ENCODE data around the gene DNAJC12. TPM values are rescaled to one million over a fixed set of nuclear protein-coding genes. Genes with fewer than 3 reads are reported as not detected.

Gene DNAJC12
- total RNA-seq, 1 experiment from 2014 or later = 2.2 TPM

DNA sequence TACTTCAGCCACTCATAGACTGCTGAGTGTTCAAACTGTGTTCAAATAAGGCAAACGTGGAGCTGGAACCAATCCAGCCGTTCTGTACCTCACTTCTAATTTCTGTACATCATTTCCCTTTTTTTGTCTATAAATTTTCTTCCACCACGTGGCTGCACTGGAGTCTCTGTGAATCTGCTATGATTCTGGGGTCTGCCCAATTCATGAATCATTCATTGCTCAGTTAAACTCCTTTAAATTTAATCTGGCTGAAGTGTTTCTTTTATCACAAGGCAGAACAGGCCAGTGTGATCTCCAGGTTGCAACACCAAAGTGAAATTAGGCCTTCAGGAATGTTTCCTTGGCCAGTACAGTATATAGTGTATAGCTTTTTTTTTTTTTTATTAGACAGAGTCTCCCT, 53.5 kb downstream of the DNAJC12 start:
- DNase-seq = no peak
- Mint-ChIP-seq H3K27me3 (ENCODE audit: insufficient read depth, unreplicated experiment) (no peaks in the 10 kb centered on the region), H3K27ac (ENCODE audit: unreplicated experiment) (no peak overlapping the region), H3K36me3 (ENCODE audit: insufficient read depth, unreplicated experiment) (no peaks in the 10 kb centered on the region), H3K4me3 (ENCODE audit: unreplicated experiment) (no peak overlapping the region), H3K4me1 (ENCODE audit: low read depth, unreplicated experiment) (peaks cover 6% of the 10 kb centered on the region), H3K9me3 (ENCODE audit: unreplicated experiment) (no peaks in the 10 kb centered on the region)
- H3K27me3 ChIP-seq (replicated peaks; ENCODE audit: control insufficient read depth, insufficient read depth, low read length) = no peaks in the 10 kb centered on the region
- no TSS peak for BruUV-seq (replicated peaks)
- H3K4me3 ChIP-seq (ENCODE audit: low read depth, low read length) = no peak overlapping the region
- intact Hi-C loops (cut with micrococcal nuclease; ENCODE audit: unreplicated experiment) = loop anchor here (10.0 kb wide), 1 partner anchor 520 kb away; no protein-coding TSS in a partner anchor
- ChIA-PET CTCF (interaction anchor here (1.1 kb wide), 1 partner anchor 88 kb away, joined by 5 read pairs; no protein-coding TSS in a partner anchor), POLR2A (no interaction called here)
- H3K4me1 ChIP-seq = no peaks in the 10 kb centered on the region
- TF ChIP-seq, protein P1, sequence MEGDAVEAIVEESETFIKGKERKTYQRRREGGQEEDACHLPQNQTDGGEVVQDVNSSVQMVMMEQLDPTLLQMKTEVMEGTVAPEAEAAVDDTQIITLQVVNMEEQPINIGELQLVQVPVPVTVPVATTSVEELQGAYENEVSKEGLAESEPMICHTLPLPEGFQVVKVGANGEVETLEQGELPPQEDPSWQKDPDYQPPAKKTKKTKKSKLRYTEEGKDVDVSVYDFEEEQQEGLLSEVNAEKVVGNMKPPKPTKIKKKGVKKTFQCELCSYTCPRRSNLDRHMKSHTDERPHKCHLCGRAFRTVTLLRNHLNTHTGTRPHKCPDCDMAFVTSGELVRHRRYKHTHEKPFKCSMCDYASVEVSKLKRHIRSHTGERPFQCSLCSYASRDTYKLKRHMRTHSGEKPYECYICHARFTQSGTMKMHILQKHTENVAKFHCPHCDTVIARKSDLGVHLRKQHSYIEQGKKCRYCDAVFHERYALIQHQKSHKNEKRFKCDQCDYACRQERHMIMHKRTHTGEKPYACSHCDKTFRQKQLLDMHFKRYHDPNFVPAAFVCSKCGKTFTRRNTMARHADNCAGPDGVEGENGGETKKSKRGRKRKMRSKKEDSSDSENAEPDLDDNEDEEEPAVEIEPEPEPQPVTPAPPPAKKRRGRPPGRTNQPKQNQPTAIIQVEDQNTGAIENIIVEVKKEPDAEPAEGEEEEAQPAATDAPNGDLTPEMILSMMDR (IDR thresholded peaks at IDR 0.05; ENCODE audit: insufficient read depth in 1 of 2, low read depth in 1 of 2, low read length in 1 of 2, severe bottlenecking in 1 of 2, unreplicated experiment in 1 of 2) = no peak
- no peaks in the 10 kb centered on the region for H3K9me3 ChIP-seq
- H3K36me3 ChIP-seq (ENCODE audit: control insufficient read depth, insufficient read depth, low read length) = no peaks in the 10 kb centered on the region

DNA sequence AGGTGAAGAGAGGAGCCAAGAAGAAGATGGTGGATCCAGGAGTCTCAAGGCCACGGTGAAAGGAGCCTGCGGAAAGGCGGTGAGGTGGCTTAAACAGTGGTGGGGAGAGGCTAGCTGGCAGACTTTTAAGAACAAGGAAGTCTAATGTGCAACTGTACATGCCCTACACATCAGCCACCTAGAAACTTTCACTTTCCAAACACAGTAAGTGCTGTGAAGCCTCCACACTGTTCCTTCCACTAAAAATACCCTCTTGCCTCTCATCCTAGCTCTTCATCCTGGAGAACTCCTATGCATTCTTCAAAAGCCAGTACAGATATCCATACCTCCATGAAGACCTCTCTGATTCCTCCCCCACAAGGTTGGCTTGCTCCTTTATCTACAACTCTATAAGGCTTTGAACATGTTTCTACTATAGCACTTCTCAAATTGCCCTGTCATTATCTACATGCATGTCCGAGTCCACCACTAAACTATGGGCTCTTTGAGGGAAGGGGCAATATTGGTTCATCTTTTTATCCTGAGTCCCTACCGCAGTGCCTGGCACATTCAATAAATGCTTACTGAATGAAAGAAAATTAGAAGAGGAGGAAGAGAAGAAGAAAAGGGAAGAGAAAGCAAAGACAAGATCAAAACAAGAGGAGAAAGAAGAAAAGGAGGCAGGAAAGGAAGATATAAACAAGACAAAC, 54.2 kb downstream of the DNAJC12 start:
- Mint-ChIP-seq H3K27ac (ENCODE audit: unreplicated experiment) (no peak overlapping the region), H3K4me1 (ENCODE audit: low read depth, unreplicated experiment) (peaks cover 6% of the 10 kb centered on the region), H3K4me3 (ENCODE audit: unreplicated experiment) (no peak overlapping the region), H3K9me3 (ENCODE audit: unreplicated experiment) (no peaks in the 10 kb centered on the region), H3K36me3 (ENCODE audit: insufficient read depth, unreplicated experiment) (no peaks in the 10 kb centered on the region), H3K27me3 (ENCODE audit: insufficient read depth, unreplicated experiment) (no peaks in the 10 kb centered on the region)
- no peaks in the 10 kb centered on the region for H3K4me1 ChIP-seq
- TF ChIP-seq, protein P1 (IDR thresholded peaks at IDR 0.05; ENCODE audit: insufficient read depth in 1 of 2, low read depth in 1 of 2, low read length in 1 of 2, severe bottlenecking in 1 of 2, unreplicated experiment in 1 of 2) = no peak
- no peak overlapping the region for H3K4me3 ChIP-seq (ENCODE audit: low read depth, low read length)
- H3K9me3 ChIP-seq = no peaks in the 10 kb centered on the region
- BruUV-seq (replicated peaks) = no TSS peak
- H3K27me3 ChIP-seq (replicated peaks; ENCODE audit: control insufficient read depth, insufficient read depth, low read length) = no peaks in the 10 kb centered on the region
- POLR2A ChIA-PET = no interaction called here
- intact Hi-C loops (cut with micrococcal nuclease; ENCODE audit: unreplicated experiment) = loop anchor here (10.0 kb wide), 1 partner anchor 521 kb away; no protein-coding TSS in a partner anchor
- CTCF ChIA-PET = interaction anchor here (1.1 kb wide), 1 partner anchor 87 kb away, joined by 5 read pairs; no protein-coding TSS in a partner anchor
- H3K36me3 ChIP-seq (ENCODE audit: control insufficient read depth, insufficient read depth, low read length) = no peaks in the 10 kb centered on the region
- DNase-seq = no peak

DNA sequence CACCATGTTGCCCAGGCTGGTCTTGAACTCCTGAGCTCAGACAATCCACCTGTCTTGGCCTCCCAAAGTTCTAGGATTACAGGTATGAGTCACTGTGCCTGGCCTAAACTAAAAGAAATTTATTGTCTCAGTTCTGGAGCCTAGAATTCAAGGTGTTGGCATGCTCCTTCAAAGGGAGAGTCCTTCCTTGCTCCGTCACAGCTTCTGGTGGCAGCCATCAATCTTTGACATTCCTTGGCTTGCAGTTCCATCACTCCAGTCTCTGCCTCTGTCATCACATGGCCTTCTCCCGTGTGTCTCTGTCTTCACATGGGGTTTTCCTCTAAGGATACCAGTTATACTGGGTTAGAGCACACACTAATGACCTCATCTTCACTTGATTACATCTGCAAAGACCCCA, 55.5 kb downstream of the DNAJC12 start:
- H3K4me3 ChIP-seq (ENCODE audit: low read depth, low read length) = no peak overlapping the region
- Mint-ChIP-seq H3K36me3 (ENCODE audit: insufficient read depth, unreplicated experiment) (no peaks in the 10 kb centered on the region), H3K4me3 (ENCODE audit: unreplicated experiment) (no peak overlapping the region), H3K27ac (ENCODE audit: unreplicated experiment) (no peak overlapping the region), H3K27me3 (ENCODE audit: insufficient read depth, unreplicated experiment) (no peaks in the 10 kb centered on the region), H3K9me3 (ENCODE audit: unreplicated experiment) (no peaks in the 10 kb centered on the region), H3K4me1 (ENCODE audit: low read depth, unreplicated experiment) (no peaks in the 10 kb centered on the region)
- no peaks in the 10 kb centered on the region for H3K36me3 ChIP-seq (ENCODE audit: control insufficient read depth, insufficient read depth, low read length)
- no peaks in the 10 kb centered on the region for H3K27me3 ChIP-seq (replicated peaks; ENCODE audit: control insufficient read depth, insufficient read depth, low read length)
- no TSS peak for BruUV-seq (replicated peaks)
- POLR2A ChIA-PET = no interaction called here
- no peaks in the 10 kb centered on the region for H3K9me3 ChIP-seq
- CTCF ChIA-PET = interaction anchor here (6.0 kb wide), 1 partner anchor 85 kb away, joined by 104 read pairs; the partner anchor contains the start of gene CTNNA3
- TF ChIP-seq, protein P1 (IDR thresholded peaks at IDR 0.05; ENCODE audit: insufficient read depth in 1 of 2, low read depth in 1 of 2, low read length in 1 of 2, severe bottlenecking in 1 of 2, unreplicated experiment in 1 of 2) = no peak
- H3K4me1 ChIP-seq = no peaks in the 10 kb centered on the region
- no peak for DNase-seq
- intact Hi-C loops (cut with micrococcal nuclease; ENCODE audit: unreplicated experiment) = loop anchor here (10.0 kb wide), 1 partner anchor 522 kb away; no protein-coding TSS in a partner anchor
